K562 (cell line): ENCODE results near the gene NKD1. TPM values are rescaled to one million over a fixed set of nuclear protein-coding genes. Genes with fewer than 3 reads are reported as not detected.

ENCODE experiments used
- ATAC-seq: fragments of 200-7000 bp; cut with Tn5 transposase; 3 replicates; pipeline ENCODE4 v1.9.1; 2020; ENCODE audit warnings: moderate library complexity
- BruUV-seq: library from RNA; stranded (reverse); fragments of 400-500 nt; replicated peaks from 2 replicates; lab custom pipeline; 2021; lab: Mats Ljungman, UMichigan
- CTCF ChIA-PET: fragments of 300-600 bp; formaldehyde crosslinking; extraction: SDS; loops from one replicate; lab custom pipeline; 2021; ENCODE audit warnings: low intra/inter-chr PET ratio; lab: Yijun Ruan, JAX
- POLR2A ChIA-PET: fragments of 300-600, 350-650 bp; sonication (Branson Sonifier 250); formaldehyde crosslinking; extraction: SDS; loops from one replicate; lab custom pipeline; 2021; ENCODE audit warnings: antibody characterized with exemption, inconsistent platforms; lab: Yijun Ruan, JAX
- DNase-seq, 4 experiments: peaks; one replicate each; pipeline versions ENCODE4 v3.0.0 to v3.0.0-alpha.2; 2011 to 2018; ENCODE audit warnings: low spot score in 3 of 4, mixed read lengths in 3 of 4; ENCODE audit errors: extremely low read depth in 1 of 4
- FAIRE-seq: peaks from 2 replicates; lab custom pipeline; 2011; peaks lifted over from hg19 to GRCh38; lab: Jason Lieb, UNC
- H2AFZ ChIP-seq: 2 replicates; pipeline ENCODE4 v1.6.0; 2011; ENCODE audit warnings: low read depth, low read length, control low read depth, inconsistent platforms
- H3K27ac ChIP-seq: fragments of 200-600 bp; 3 replicates; pipeline ENCODE4 v1.8.0; 2011; ENCODE audit warnings: low read depth, mild to moderate bottlenecking, control low read depth, inconsistent platforms, low read length, moderate library complexity, mixed read lengths; ENCODE audit errors: extremely low read depth
- H3K27me3 ChIP-seq, 2 experiments: fragments of 300-600 bp in 1 of 2; 2 replicates in 1 of 2; 3 replicates in 1 of 2; pipeline versions ENCODE4 v1.6.0 to v1.8.0; 2011; ENCODE audit warnings: inconsistent platforms in 2 of 2, low read length in 2 of 2, mild to moderate bottlenecking in 1 of 2, mixed read lengths in 1 of 2, moderate library complexity in 1 of 2; ENCODE audit not compliant: control insufficient read depth in 2 of 2, insufficient read depth in 2 of 2
- H3K36me3 ChIP-seq: fragments of 300-600 bp; 3 replicates; pipeline ENCODE4 v1.8.0; 2011; ENCODE audit warnings: mild to moderate bottlenecking, low read length, inconsistent platforms; ENCODE audit not compliant: control insufficient read depth, insufficient read depth
- H3K4me1 ChIP-seq, 2 experiments: fragments of 200-600 bp in 1 of 2; replicated peaks in 1 of 2; 2 replicates in 1 of 2; 3 replicates in 1 of 2; pipeline versions ENCODE4 v1.5.1 to v1.8.0; 2011; ENCODE audit warnings: inconsistent platforms in 2 of 2, low read length in 2 of 2, mild to moderate bottlenecking in 1 of 2, mixed read lengths in 1 of 2, moderate library complexity in 1 of 2; ENCODE audit not compliant: control insufficient read depth in 2 of 2, insufficient read depth in 2 of 2
- H3K4me2 ChIP-seq: 2 replicates; pipeline ENCODE4 v1.6.1; 2011; ENCODE audit warnings: low read length, control low read depth, inconsistent platforms, mixed read lengths; ENCODE audit not compliant: insufficient read depth
- H3K4me3 ChIP-seq: fragments of 200-600 bp; sonication (generic), shearing (Covaris generic); 2 replicates; pipeline ENCODE4 v1.5.1; 2016; ENCODE audit warnings: control low read depth, inconsistent platforms
- H3K79me2 ChIP-seq: fragments of 200-600 bp; 3 replicates; pipeline ENCODE4 v1.8.0; 2011; ENCODE audit warnings: low read length, inconsistent platforms; ENCODE audit not compliant: control insufficient read depth, insufficient read depth
- H3K9ac ChIP-seq, 2 experiments: 2 replicates each; pipeline versions ENCODE4 v1.6.0 to v1.6.1; 2011; ENCODE audit warnings: low read depth in 2 of 2, low read length in 2 of 2, control low read depth in 1 of 2, inconsistent platforms in 1 of 2, mild to moderate bottlenecking in 1 of 2, mixed read lengths in 1 of 2; ENCODE audit not compliant: insufficient read depth in 1 of 2
- H3K9me1 ChIP-seq: one replicate; pipeline ENCODE4 v1.6.0; 2011; ENCODE audit warnings: inconsistent platforms, mild to moderate bottlenecking, low read length, moderate library complexity; ENCODE audit not compliant: control insufficient read depth, insufficient read depth
- H3K9me3 ChIP-seq: replicated peaks from 2 replicates; pipeline ENCODE4 v1.5.1; 2011; ENCODE audit warnings: low read depth, low read length, inconsistent platforms; ENCODE audit not compliant: control insufficient read depth, insufficient read depth
- H4K20me1 ChIP-seq: replicated peaks from 2 replicates; pipeline ENCODE4 v1.6.1; 2011; ENCODE audit warnings: low read length, inconsistent platforms, mixed read lengths; ENCODE audit not compliant: control insufficient read depth, insufficient read depth
- CGGBP1 ChIP-seq: fragments of 250-450 bp; sonication (Bioruptor Pico); IDR thresholded peaks from 2 replicates; pipeline ENCODE4 v1.9.0; 2021; ENCODE audit warnings: mild to moderate bottlenecking
- ETV5 ChIP-seq: sonication (generic); formaldehyde crosslinking; IDR thresholded peaks from 2 replicates; pipeline ENCODE4 v1.4.0; 2020; ENCODE audit warnings: low read depth, mild to moderate bottlenecking, missing genetic modification reagents
- HOXB6 ChIP-seq: fragments of 250-450 bp; sonication (Bioruptor Pico); IDR thresholded peaks from 2 replicates; pipeline ENCODE4 v1.5.1; 2022; ENCODE audit warnings: mild to moderate bottlenecking, borderline replicate concordance
- MCM7 ChIP-seq, 2 experiments: fragments of 450-650 bp; IDR thresholded peaks; 2 replicates each; pipeline ENCODE4 v1.6.1; 2016 to 2018
- PRPF4 ChIP-seq: fragments of 200-400 bp; formaldehyde crosslinking; IDR thresholded peaks from one replicate; pipeline ENCODE4 v1.6.1; 2017; ENCODE audit warnings: low read length, low read depth, mild to moderate bottlenecking; ENCODE audit not compliant: insufficient read depth, poor library complexity, severe bottlenecking
- SREBF1 ChIP-seq: fragments of 150-350 bp; IDR thresholded peaks from 2 replicates; pipeline ENCODE4 v1.6.1; 2014; ENCODE audit warnings: antibody characterized with exemption, low read depth, low read length, borderline replicate concordance
- ZBTB5 ChIP-seq: fragments of 450-650 bp; IDR thresholded peaks from 2 replicates; pipeline ENCODE4 v1.6.1; 2017; ENCODE audit warnings: antibody characterized with exemption
- ZNF507 ChIP-seq: conservative IDR thresholded peaks from 2 replicates; pipeline ENCODE4 v1.6.1; 2017; ENCODE audit warnings: missing genetic modification characterization, missing compliant biosample characterization
- ZNF707 ChIP-seq: fragments of 250-450 bp; sonication (Bioruptor Pico); conservative IDR thresholded peaks from 2 replicates; pipeline ENCODE4 v1.8.0; 2022; ENCODE audit warnings: inconsistent platforms, mild to moderate bottlenecking, moderate library complexity
- WGBS: fragments of 100-300 bp; shearing (Covaris generic); methylation state at CpG from one replicate; pipeline ENCODE4 v1.1.6; 2016; ENCODE audit warnings: low coverage, mixed read lengths; ENCODE audit not compliant: insufficient coverage; ENCODE audit errors: missing lambda C conversion rate; 5-methylcytosine and 5-hydroxymethylcytosine counted together
- in situ Hi-C: fragments of 300-500 bp; cut with MboI; formaldehyde crosslinking; loops from 4 replicates; pipeline ENCODE4 v1.15.0; 2018; ENCODE audit warnings: inconsistent platforms, mixed read lengths
- intact Hi-C: fragments of 100-400 bp; cut with micrococcal nuclease; formaldehyde crosslinking; loops from 2 replicates; pipeline ENCODE4 v1.14.2; 2022
- polyA plus RNA-seq, 8 experiments: library from polyadenylated mRNA; depleted of rRNA in 4 of 8; stranded (reverse) in 5 of 8; unstranded in 3 of 8; fragments of >200 nt; fragmentation: Nextera tagmentation in 2 of 8; fragmentation: Illumina TruSeq in 1 of 8; extraction: Ambion mirVana in 2 of 8; extraction: Trizol in 1 of 8; gene quantifications; 2 replicates each; pipeline versions ENCODE4 v1.2.1 to v1.2.3, GENCODE V29; 2011 to 2014; ENCODE audit warnings: inconsistent platforms in 1 of 8, missing spikeins in 1 of 8
- total RNA-seq, 7 experiments: library from RNA; depleted of rRNA in 6 of 7; stranded (reverse); fragments of >200 nt in 6 of 7; fragmentation: Illumina TruSeq in 2 of 7; extraction: Trizol in 2 of 7; gene quantifications; 2 replicates each; pipeline versions ENCODE4 v1.2.1 to v1.2.3, GENCODE V29; 2011 to 2021; ENCODE audit warnings: low replicate concordance in 1 of 7
- TF ChIP-seq, protein P1 (sequence below): fragments of 450-650 bp; IDR thresholded peaks from 2 replicates; pipeline ENCODE4 v1.6.1; 2016; ENCODE audit warnings: missing biosample characterization, missing genetic modification characterization
- TF ChIP-seq, protein P2 (sequence below): sonication (generic); formaldehyde crosslinking; IDR thresholded peaks from 2 replicates; pipeline ENCODE4 v1.8.0; 2022; ENCODE audit warnings: missing genetic modification reagents, mild to moderate bottlenecking, borderline replicate concordance

The NKD1 gene
- total and polyA plus RNA-seq, 9 of the 15 experiments (the other 6 are each of a cell fraction or from before 2014, with no cell fraction given) = under 0.01 to 0.24 (median 0.04) TPM; not detected in 2

DNA sequence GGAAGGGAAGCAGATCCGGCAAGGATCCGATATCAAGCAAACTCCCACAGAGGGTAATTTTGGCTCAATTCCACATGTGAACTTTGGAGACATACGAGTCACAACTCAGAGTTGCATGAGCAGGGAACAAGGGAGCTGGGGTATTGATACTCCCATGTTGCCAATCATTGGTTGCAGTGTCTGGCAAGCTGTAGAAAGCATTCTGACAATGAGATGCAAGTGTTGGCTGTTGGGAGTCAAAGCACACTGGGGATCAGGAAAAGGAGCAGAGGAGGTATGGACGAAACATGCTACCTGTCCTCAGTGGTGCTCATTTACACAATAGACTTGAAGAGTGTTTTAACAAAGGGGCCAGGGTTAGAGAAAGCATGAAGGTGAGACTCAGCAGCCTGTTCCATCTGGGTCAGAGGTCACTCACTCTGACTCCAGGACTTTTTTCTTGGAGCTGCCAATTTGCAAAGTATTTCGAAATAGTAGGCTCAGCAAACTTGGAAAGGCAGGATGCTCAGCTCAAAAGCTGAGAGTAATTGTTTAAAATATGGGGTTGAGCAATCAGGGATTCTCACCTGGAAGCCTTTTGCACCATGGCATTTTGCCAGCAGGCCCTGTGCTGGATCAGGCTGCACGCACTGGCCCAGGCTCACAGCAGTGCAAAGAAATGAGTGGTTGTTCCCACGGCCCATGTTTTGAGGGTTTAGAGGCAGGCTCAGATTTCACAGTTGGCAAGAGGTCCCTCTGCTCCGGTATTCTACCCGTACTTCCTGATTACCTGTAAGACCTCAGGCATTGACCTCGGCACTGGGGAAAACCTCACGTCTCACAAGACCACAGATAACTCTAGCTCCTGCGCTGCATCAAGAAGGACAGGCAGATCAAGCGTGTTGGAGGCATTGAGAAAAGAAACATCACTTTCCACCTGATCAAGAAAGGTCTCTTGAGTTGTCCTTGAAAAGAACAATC is 17.6 kb upstream of the NKD1 start (continued):
- TF ChIP-seq SREBF1 (no peak), MCM7 (IDR thresholded peaks at IDR 0.05) (no peak), HOXB6 (no peak), ZNF507 (tag) (no peak), ETV5 (CRISPR knock-in tag) (no peak)
- TF ChIP-seq, protein P1, sequence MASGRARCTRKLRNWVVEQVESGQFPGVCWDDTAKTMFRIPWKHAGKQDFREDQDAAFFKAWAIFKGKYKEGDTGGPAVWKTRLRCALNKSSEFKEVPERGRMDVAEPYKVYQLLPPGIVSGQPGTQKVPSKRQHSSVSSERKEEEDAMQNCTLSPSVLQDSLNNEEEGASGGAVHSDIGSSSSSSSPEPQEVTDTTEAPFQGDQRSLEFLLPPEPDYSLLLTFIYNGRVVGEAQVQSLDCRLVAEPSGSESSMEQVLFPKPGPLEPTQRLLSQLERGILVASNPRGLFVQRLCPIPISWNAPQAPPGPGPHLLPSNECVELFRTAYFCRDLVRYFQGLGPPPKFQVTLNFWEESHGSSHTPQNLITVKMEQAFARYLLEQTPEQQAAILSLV (tag) = no peak

DNA sequence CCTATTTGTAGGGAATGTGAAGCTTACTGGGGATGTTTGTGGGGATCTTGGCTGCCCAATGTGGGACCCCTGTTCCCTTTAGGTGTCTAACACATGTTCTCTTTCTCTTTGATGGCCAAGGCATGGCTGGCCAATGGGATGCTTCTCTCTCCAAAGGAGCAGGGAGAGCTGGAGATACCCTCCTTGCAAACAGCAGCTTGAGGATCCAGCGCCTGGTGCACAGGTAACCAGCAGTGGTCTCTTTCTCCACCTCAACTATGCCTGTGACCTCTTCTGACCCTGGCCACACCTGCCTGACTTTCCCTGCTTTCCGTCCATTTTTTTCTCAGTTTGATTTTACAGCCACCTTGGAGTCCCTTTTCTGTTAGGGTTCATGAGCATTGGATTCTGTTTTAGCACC is 16.8 kb upstream of the NKD1 start:
- no peak overlapping the region for H3K27ac ChIP-seq
- no peak for ATAC-seq

More for the DNA sequence above, 16.8 kb upstream of the NKD1 start:
- in situ Hi-C loops = no loop called here
- Histone ChIP-seq H3K9me1 (no peaks in the 10 kb centered on the region), H3K79me2 (no peaks in the 10 kb centered on the region), H3K27me3 (no peaks in the 10 kb centered on the region), H3K9ac (no peak overlapping the region), H2AFZ (no peak overlapping the region), H3K4me2 (no peak overlapping the region), H3K4me1 (no peaks in the 10 kb centered on the region; a peak in 1 of 5 replicates), H3K9me3 (no peaks in the 10 kb centered on the region), H3K36me3 (no peaks in the 10 kb centered on the region), H4K20me1 (no peaks in the 10 kb centered on the region), H3K4me3 (no peak overlapping the region)
- BruUV-seq = no TSS peak
- ChIA-PET POLR2A (no interaction called here), CTCF (no interaction called here)
- DNase-seq (no peak), FAIRE-seq (no peak)
- WGBS = 0% methylated on average over 2 of the region's 2 CpGs
- no peak for TF ChIP-seq CGGBP1
- TF ChIP-seq, protein P2, sequence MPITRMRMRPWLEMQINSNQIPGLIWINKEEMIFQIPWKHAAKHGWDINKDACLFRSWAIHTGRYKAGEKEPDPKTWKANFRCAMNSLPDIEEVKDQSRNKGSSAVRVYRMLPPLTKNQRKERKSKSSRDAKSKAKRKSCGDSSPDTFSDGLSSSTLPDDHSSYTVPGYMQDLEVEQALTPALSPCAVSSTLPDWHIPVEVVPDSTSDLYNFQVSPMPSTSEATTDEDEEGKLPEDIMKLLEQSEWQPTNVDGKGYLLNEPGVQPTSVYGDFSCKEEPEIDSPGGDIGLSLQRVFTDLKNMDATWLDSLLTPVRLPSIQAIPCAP (CRISPR knock-in tag) = no peak
- TF ChIP-seq ZNF707 (CRISPR knock-in tag) = no peak
- no peak for TF ChIP-seq PRPF4
- TF ChIP-seq ZBTB5 = no peak
- intact Hi-C loops = no loop called here
